Measurements from ENCODE around the gene ATP9B.

GRCh38 chr18:79299711-79300110, 230.5 kb downstream of the ATP9B start:
- TF ChIP-seq POLR2AphosphoS5 (IDR thresholded peaks at IDR 0.05; ENCODE audit: low read depth, low read length) (no peak), REST (IDR thresholded peaks at IDR 0.05; ENCODE audit: insufficient read depth in 1 of 2, low read depth in 2 of 2, low read length in 2 of 2) (no peak), TAF1 (IDR thresholded peaks at IDR 0.05; ENCODE audit: borderline replicate concordance, insufficient read depth, low read length) (no peak)
